Keratinocyte (primary cell): Measurements from ENCODE around the gene KARS1.

Experiments used
- CTCF ChIP-seq, 3 experiments: IDR thresholded peaks in 1 of 3; conservative IDR thresholded peaks in 1 of 3; optimal IDR thresholded peaks in 1 of 3; 2 replicates in 2 of 3; 3 replicates in 1 of 3; pipeline versions ENCODE3 to v1.5.1; 2011; ENCODE audit warnings: low read length in 3 of 3, mild to moderate bottlenecking in 3 of 3, moderate library complexity in 2 of 3, control low read depth in 1 of 3, inconsistent platforms in 1 of 3; ENCODE audit not compliant: insufficient read depth in 2 of 3; ENCODE audit errors: extremely low read depth in 1 of 3
- EZH2 ChIP-seq: IDR thresholded peaks from one replicate; pipeline ENCODE4 v1.6.1; 2012; ENCODE audit warnings: inconsistent platforms, mild to moderate bottlenecking, low read length, moderate library complexity

- TF ChIP-seq CTCF (optimal IDR thresholded peaks at IDR 0.05 in 1 of 3, IDR thresholded peaks at IDR 0.05 in 1 of 3, conservative IDR thresholded peaks at IDR 0.05 in 1 of 3; ENCODE audit: extremely low read depth in 1 of 3, insufficient read depth in 2 of 3, low read length in 3 of 3) = no peak
- no peak for TF ChIP-seq EZH2
Measured at GRCh38 chr16:75614066-75614897, 33.2 kb downstream of the KARS1 start.
